Natural killer cell (primary cell): ENCODE measurements around the gene MAP2K5. TPM values are rescaled to one million over a fixed set of nuclear protein-coding genes. Genes with fewer than 3 reads are reported as not detected.

Experiments used
- ATAC-seq, 3 donors: fragments of 150-1000 bp in 2 of 3; fragments of 200-7000 bp in 1 of 3; cut with Tn5 transposase; 1 replicate in 1 of 3; 2 replicates in 2 of 3; pipeline ENCODE4 v1.10.0; 2021; ENCODE audit warnings: mild to moderate bottlenecking in 2 of 3, moderate library complexity in 2 of 3
- DNase-seq, 2 donors: peaks; one replicate each; pipeline versions ENCODE4 v3.0.0 to v3.0.0-alpha.2; 2013 to 2021; ENCODE audit warnings: mixed read lengths in 1 of 2
- H3K27ac ChIP-seq: one replicate; pipeline ENCODE4 v1.5.1; 2013; ENCODE audit warnings: mild to moderate bottlenecking, low read length
- H3K27me3 ChIP-seq: one replicate; pipeline ENCODE4 v1.6.1; 2013; ENCODE audit warnings: low read length; ENCODE audit not compliant: control insufficient read depth, insufficient read depth
- H3K36me3 ChIP-seq: one replicate; pipeline ENCODE4 v1.6.1; 2013; ENCODE audit warnings: low read length; ENCODE audit not compliant: control insufficient read depth, insufficient read depth
- H3K4me1 ChIP-seq: one replicate; pipeline ENCODE4 v1.6.1; 2013; ENCODE audit warnings: low read length; ENCODE audit not compliant: control insufficient read depth, insufficient read depth
- H3K4me3 ChIP-seq: one replicate; pipeline ENCODE4 v1.5.1; 2013; ENCODE audit warnings: low read length
- H3K9me3 ChIP-seq: one replicate; pipeline ENCODE4 v1.6.1; 2013; ENCODE audit warnings: low read length; ENCODE audit not compliant: control insufficient read depth, insufficient read depth
- H3K27ac Mint-ChIP-seq, 2 donors: one replicate each; pipeline ENCODE4 v1.8.0; 2022; ENCODE audit warnings: mild to moderate bottlenecking in 2 of 2, mixed read lengths in 2 of 2, moderate library complexity in 1 of 2
- H3K27me3 Mint-ChIP-seq, 2 donors: one replicate each; pipeline ENCODE4 v1.8.0; 2022; ENCODE audit warnings: low read depth in 2 of 2, mixed read lengths in 2 of 2
- H3K36me3 Mint-ChIP-seq: one replicate; pipeline ENCODE4 v1.8.0; 2022; ENCODE audit warnings: mixed read lengths
- H3K4me1 Mint-ChIP-seq, 2 donors: one replicate each; pipeline ENCODE4 v1.8.0; 2022; ENCODE audit warnings: mixed read lengths in 2 of 2
- H3K4me3 Mint-ChIP-seq: one replicate; pipeline ENCODE4 v1.8.0; 2022; ENCODE audit warnings: mild to moderate bottlenecking, moderate library complexity, mixed read lengths
- H3K9me3 Mint-ChIP-seq, 2 donors: one replicate each; pipeline ENCODE4 v1.8.0; 2022; ENCODE audit warnings: mixed read lengths in 2 of 2
- WGBS: methylation state at CpG from one replicate; pipeline ENCODE4 v1.1.7; 2013; ENCODE audit warnings: missing lambda C conversion rate; ENCODE audit not compliant: insufficient coverage; 5-methylcytosine and 5-hydroxymethylcytosine counted together
- intact Hi-C: fragments of 100-400 bp; cut with micrococcal nuclease; formaldehyde crosslinking; loops from one replicate; pipeline ENCODE4 v1.14.2; 2022
- total RNA-seq, 4 donors: library from RNA; stranded (reverse); fragments of 120-200 nt in 1 of 4; gene quantifications; one replicate each; pipeline versions ENCODE4 v1.2.3 to v1.2.4, GENCODE V29; 2013 to 2022
- TF ChIP-seq, protein P1 (sequence below): fragments of 200-600 bp; IDR thresholded peaks from one replicate; pipeline ENCODE4 v1.8.0; 2022; ENCODE audit warnings: antibody characterized with exemption

Gene MAP2K5
- total RNA-seq, 3 donors from 2014 or later (not counting 1 experiment from before 2014, with no cell fraction given): 25.6 to 32.6 (median 29.2) TPM

DNA sequence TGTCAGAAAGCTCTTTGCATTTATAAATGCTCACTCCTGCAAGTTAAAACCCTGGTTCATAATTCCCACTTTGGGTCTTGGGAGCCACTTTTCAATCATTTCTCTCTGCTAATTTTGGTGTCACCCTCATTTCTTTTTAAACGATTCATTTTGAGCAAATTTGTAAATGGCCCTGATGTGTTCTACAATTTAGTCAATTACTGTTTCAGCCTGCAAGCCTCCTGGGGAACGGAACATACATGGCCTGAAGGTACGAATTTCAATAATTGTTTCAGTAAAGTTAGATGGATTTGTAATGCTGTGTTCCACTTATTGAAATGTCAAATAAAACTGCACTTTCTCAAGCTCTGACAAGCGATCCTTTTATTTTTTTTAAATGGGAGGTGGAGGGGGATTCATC lies 43.2 kb downstream of the MAP2K5 start:
- no peaks in the 10 kb centered on the region for H3K4me1 ChIP-seq
- DNase-seq: no peak

DNA sequence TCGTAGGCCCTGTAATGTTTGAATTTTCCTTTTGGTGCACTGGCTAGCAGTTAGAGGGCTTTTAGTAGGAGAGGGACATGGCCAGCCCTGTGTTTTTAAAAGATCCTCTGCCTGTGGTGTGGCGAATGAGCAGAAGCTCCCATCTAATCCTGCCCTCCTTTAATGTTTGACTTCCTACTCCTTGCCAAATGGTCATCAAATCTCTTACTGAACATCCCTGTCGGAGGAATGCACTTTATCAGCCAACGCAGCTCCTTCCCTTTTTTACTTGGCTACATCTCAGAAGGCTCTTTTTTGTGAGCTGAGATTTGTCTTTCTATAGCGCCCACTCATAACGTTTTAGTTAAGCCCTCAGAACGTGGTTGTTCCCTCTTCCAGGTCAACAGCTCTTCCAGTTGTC lies 44.8 kb downstream of the MAP2K5 start:
- Mint-ChIP-seq H3K9me3 (no peaks in the 10 kb centered on the region), H3K36me3 (peaks cover 19% of the 10 kb centered on the region), H3K27me3 (no peaks in the 10 kb centered on the region), H3K27ac (no peak overlapping the region), H3K4me3 (no peak overlapping the region), H3K4me1 (peaks cover 0 to 8% of the 10 kb centered on the region in 2 donors)
- DNase-seq: no peak
- ATAC-seq: no peak
- H3K9me3 ChIP-seq: no peaks in the 10 kb centered on the region
- H3K4me1 ChIP-seq: no peaks in the 10 kb centered on the region
- 96% methylated on average over 7 of the region's 7 CpGs for WGBS
- peaks cover 29% of the 10 kb centered on the region for H3K36me3 ChIP-seq
- intact Hi-C loops: no loop called here
- no peak overlapping the region for H3K4me3 ChIP-seq
- H3K27me3 ChIP-seq: no peaks in the 10 kb centered on the region
- no peak overlapping the region for H3K27ac ChIP-seq
- TF ChIP-seq, protein P1, sequence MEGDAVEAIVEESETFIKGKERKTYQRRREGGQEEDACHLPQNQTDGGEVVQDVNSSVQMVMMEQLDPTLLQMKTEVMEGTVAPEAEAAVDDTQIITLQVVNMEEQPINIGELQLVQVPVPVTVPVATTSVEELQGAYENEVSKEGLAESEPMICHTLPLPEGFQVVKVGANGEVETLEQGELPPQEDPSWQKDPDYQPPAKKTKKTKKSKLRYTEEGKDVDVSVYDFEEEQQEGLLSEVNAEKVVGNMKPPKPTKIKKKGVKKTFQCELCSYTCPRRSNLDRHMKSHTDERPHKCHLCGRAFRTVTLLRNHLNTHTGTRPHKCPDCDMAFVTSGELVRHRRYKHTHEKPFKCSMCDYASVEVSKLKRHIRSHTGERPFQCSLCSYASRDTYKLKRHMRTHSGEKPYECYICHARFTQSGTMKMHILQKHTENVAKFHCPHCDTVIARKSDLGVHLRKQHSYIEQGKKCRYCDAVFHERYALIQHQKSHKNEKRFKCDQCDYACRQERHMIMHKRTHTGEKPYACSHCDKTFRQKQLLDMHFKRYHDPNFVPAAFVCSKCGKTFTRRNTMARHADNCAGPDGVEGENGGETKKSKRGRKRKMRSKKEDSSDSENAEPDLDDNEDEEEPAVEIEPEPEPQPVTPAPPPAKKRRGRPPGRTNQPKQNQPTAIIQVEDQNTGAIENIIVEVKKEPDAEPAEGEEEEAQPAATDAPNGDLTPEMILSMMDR: no peak

More for the DNA sequence above, 43.2 kb downstream of the MAP2K5 start:
- intact Hi-C loops: no loop called here
- Mint-ChIP-seq H3K4me3 (no peak overlapping the region), H3K27me3 (no peaks in the 10 kb centered on the region), H3K36me3 (peaks cover 19% of the 10 kb centered on the region), H3K9me3 (no peaks in the 10 kb centered on the region), H3K27ac (no peak overlapping the region), H3K4me1 (peaks cover 0 to 8% of the 10 kb centered on the region in 2 donors)
- no peaks in the 10 kb centered on the region for H3K9me3 ChIP-seq
- TF ChIP-seq, protein P1: no peak
- WGBS: 91% methylated on average over 4 of the region's 4 CpGs
- H3K27ac ChIP-seq: no peak overlapping the region
- H3K4me3 ChIP-seq: no peak overlapping the region
- no peaks in the 10 kb centered on the region for H3K27me3 ChIP-seq
- no peak for ATAC-seq
- H3K36me3 ChIP-seq: peaks cover 31% of the 10 kb centered on the region

DNA sequence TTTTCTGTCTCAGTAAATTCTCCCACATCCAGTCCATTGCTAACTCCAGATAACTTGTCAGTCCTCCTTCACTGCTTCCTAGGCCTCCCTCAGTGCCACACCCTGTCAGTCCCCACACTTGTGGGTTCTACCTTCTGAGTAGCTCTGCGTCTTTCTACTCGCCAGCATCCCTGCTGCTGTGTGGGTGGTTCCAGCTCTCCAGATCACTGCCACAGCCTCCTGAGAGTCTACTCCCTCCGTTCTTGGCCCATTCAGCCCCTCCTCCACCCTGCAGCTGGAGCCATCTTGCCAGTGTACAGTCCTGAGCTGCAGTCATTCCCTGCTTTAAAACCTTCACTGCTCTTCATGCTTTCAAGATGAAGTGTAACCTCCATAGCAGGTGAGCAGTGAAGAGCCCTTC lies 45.3 kb downstream of the MAP2K5 start:
- no peak for ATAC-seq
- H3K27me3 ChIP-seq: no peaks in the 10 kb centered on the region
- no peak for DNase-seq
- Mint-ChIP-seq H3K27ac (no peak overlapping the region), H3K4me1 (peaks cover 0 to 8% of the 10 kb centered on the region in 2 donors), H3K4me3 (no peak overlapping the region), H3K9me3 (no peaks in the 10 kb centered on the region), H3K27me3 (no peaks in the 10 kb centered on the region), H3K36me3 (peaks cover 19% of the 10 kb centered on the region)
- H3K9me3 ChIP-seq: no peaks in the 10 kb centered on the region
- no peak overlapping the region for H3K27ac ChIP-seq
- no peak overlapping the region for H3K4me3 ChIP-seq
- intact Hi-C loops: no loop called here
- TF ChIP-seq, protein P1: no peak
- H3K36me3 ChIP-seq: peaks cover 29% of the 10 kb centered on the region
- 85% methylated on average over 3 of the region's 3 CpGs for WGBS
- H3K4me1 ChIP-seq: no peaks in the 10 kb centered on the region

DNA sequence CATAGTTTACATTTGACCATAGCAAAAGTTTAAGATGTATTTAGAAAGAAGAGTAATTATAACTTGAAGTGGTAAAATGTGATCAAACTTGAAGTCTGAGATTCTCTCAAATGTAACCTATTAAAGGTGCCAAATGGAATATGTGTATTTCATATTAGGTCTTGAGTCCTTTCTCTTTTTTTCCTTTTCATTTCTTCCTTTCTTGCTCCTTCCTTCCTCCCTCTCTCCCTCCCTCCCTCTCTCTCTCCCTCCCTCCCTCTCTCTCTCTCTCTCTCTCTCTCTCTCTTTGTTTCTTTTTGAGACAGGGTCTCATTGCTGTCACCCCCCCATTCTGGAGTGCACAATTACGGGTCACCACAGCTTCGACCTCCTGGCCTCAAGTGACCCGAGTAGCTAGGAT lies 47.7 kb downstream of the MAP2K5 start:
- H3K4me3 ChIP-seq: no peak overlapping the region
- intact Hi-C loops: no loop called here
- DNase-seq: no peak
- Mint-ChIP-seq H3K27ac (no peak overlapping the region), H3K9me3 (no peaks in the 10 kb centered on the region), H3K4me3 (no peak overlapping the region), H3K27me3 (no peaks in the 10 kb centered on the region), H3K36me3 (peaks cover 19% of the 10 kb centered on the region), H3K4me1 (peaks cover 0 to 8% of the 10 kb centered on the region in 2 donors)
- H3K27ac ChIP-seq: no peak overlapping the region
- ATAC-seq: no peak
- TF ChIP-seq, protein P1: no peak
- H3K27me3 ChIP-seq: no peaks in the 10 kb centered on the region
- H3K9me3 ChIP-seq: no peaks in the 10 kb centered on the region
- H3K4me1 ChIP-seq: no peaks in the 10 kb centered on the region
- H3K36me3 ChIP-seq: peaks cover 37% of the 10 kb centered on the region
- WGBS: 94% methylated on average over 3 of the region's 3 CpGs
